ENCODE results near the gene FXYD7.
"Not testable (repeated sequence)": the region's sequence is repeated elsewhere in the genome, so short reads cannot be mapped to it uniquely, and the experiment has no call there.

FXYD7 gene

GRCh38 chr19:35170359-35171061, 27.5 kb downstream of the FXYD7 start:
- Mint-ChIP-seq H3K4me1 (ENCODE audit: low read depth) (peaks cover 52% of the 10 kb centered on the region), H3K27me3 (no peaks in the 10 kb centered on the region), H3K27ac (peak overlapping the region; percentile 6), H3K4me3 (no peak overlapping the region), H3K36me3 (peaks cover 23% of the 10 kb centered on the region), H3K9me3 (ENCODE audit: low read depth) (no peaks in the 10 kb centered on the region)

DNA sequence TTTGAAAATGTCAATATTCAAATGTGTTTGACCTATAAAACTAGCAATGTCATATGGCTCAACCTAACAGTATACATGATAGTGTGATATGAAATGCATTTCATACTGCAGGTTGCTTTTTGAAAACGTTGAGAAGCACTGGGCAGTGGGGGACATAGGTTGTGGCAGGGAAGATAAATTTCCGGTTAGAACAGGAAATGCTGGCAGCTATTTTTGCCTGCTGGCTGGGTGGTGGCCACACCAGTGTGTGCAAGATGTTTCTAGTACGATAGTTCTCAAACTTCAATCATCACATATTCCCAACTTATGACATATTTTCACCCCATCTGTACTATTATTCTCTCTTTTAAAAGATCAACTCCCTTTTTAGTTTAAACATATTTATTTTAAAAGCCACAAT, 28.7 kb downstream of the FXYD7 start:
- no peaks in the 10 kb centered on the region for H3K27me3 Mint-ChIP-seq
- H3K4me3 Mint-ChIP-seq: peak overlapping the region; percentile 20
- peaks cover 51% of the 10 kb centered on the region for H3K4me1 Mint-ChIP-seq (ENCODE audit: low read depth)
- no peaks in the 10 kb centered on the region for H3K9me3 Mint-ChIP-seq (ENCODE audit: low read depth)
- peaks cover 11% of the 10 kb centered on the region for H3K36me3 Mint-ChIP-seq
- H3K27ac Mint-ChIP-seq: peak overlapping the region; percentile 89

GRCh38 chr19:35174226-35174625, 31.2 kb downstream of the FXYD7 start:
- Mint-ChIP-seq H3K9me3 (ENCODE audit: low read depth) (no peaks in the 10 kb centered on the region), H3K36me3 (peaks cover 2% of the 10 kb centered on the region), H3K4me3 (no peak overlapping the region), H3K4me1 (ENCODE audit: low read depth) (peaks cover 50% of the 10 kb centered on the region), H3K27me3 (no peaks in the 10 kb centered on the region), H3K27ac (peak overlapping the region; percentile 58)

- Mint-ChIP-seq H3K9me3 (ENCODE audit: low read depth) (no peaks in the 10 kb centered on the region), H3K27me3 (no peaks in the 10 kb centered on the region), H3K4me1 (ENCODE audit: low read depth) (peaks cover 57% of the 10 kb centered on the region), H3K36me3 (peaks cover 2% of the 10 kb centered on the region), H3K27ac (peak overlapping the region; percentile 54), H3K4me3 (no peak overlapping the region)
Measured at GRCh38 chr19:35176181-35176570, 33.1 kb downstream of the FXYD7 start.

DNA sequence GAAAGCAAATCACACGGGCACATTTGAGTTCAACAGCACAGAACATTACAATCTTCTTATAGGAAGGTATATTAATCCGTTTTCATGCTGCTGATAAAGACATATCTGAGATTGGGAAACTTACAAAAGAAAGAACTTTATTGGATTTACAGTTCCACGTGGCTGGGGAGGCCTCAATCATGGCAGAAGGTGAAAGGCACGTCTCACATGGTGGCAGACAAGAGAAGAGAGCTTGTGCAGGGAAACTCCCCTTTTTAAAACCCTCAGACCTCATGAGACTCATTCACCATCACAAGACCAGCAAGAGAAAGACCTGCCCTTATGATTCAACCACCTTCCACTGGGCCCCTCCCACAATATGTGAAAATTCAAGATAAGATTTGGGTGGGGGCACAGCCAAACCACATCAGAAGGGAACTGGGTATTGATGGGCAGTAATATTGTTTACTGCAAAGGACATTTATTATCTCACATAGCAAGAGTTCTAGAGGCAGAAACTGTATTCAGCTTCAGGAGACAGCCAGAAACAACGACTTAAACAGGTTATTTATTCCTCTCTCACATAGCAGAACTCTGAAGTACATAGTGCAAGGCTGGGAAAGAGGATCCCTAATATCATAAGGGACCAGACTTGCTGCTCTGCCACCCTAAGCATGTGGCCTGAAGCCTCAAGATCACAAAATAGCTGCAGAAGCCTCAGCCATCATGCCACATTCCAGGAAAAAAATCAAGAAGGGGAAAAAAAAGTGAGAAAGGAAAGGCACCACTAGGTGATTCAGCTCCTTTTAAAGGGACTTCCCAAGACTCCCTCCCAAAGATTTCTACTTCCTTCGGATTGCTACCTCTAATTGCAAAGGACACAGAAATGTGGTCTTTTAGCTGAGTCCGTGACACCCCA, 34.6 kb downstream of the FXYD7 start:
- H3K4me1 Mint-ChIP-seq (ENCODE audit: low read depth): peaks cover 50% of the 10 kb centered on the region
- no peak overlapping the region for H3K27ac Mint-ChIP-seq
- no peak overlapping the region for H3K4me3 Mint-ChIP-seq
- no peaks in the 10 kb centered on the region for H3K27me3 Mint-ChIP-seq
- H3K9me3 Mint-ChIP-seq (ENCODE audit: low read depth): no peaks in the 10 kb centered on the region
- no peaks in the 10 kb centered on the region for H3K36me3 Mint-ChIP-seq

GRCh38 chr19:35178701-35179100, 35.6 kb downstream of the FXYD7 start:
- Mint-ChIP-seq H3K27me3 (no peaks in the 10 kb centered on the region), H3K4me1 (ENCODE audit: low read depth) (peaks cover 44% of the 10 kb centered on the region), H3K9me3 (ENCODE audit: low read depth) (no peaks in the 10 kb centered on the region)

GRCh38 chr19:35179830-35180229, 36.8 kb downstream of the FXYD7 start:
- peaks cover 45% of the 10 kb centered on the region for H3K4me1 Mint-ChIP-seq (ENCODE audit: low read depth)
- H3K27me3 Mint-ChIP-seq: no peaks in the 10 kb centered on the region
- H3K27ac Mint-ChIP-seq: peak overlapping the region; percentile 13
- H3K9me3 Mint-ChIP-seq (ENCODE audit: low read depth): peaks cover 3% of the 10 kb centered on the region
- no peak overlapping the region for H3K4me3 Mint-ChIP-seq
- no peaks in the 10 kb centered on the region for H3K36me3 Mint-ChIP-seq

More at GRCh38 chr19:35178701-35179100, 35.6 kb downstream of the FXYD7 start:
- Mint-ChIP-seq H3K27ac (no peak overlapping the region), H3K4me3 (no peak overlapping the region), H3K36me3 (no peaks in the 10 kb centered on the region)

DNA sequence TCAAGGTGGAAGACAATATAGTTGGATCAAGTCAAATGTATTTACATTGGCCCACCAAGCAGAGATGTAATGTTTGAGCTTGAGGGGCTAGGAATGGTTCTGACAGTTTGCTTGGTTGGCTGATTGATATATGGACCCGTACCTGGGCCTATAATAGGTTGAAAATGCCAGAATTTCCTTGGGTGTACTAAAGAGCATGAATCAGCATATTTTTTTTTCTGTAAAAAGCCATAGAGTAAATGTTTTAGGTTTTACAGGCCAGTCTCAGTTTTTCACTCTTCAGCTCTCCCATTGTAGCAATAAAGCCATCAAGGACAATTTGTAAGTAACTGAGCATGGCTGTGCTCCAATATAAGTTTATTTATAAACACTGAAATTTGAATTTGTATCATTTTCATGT, 38.3 kb downstream of the FXYD7 start:
- H3K27ac Mint-ChIP-seq: no peak overlapping the region
- H3K9me3 Mint-ChIP-seq (ENCODE audit: low read depth): peaks cover 3% of the 10 kb centered on the region
- H3K36me3 Mint-ChIP-seq: no peaks in the 10 kb centered on the region
- peaks cover 39% of the 10 kb centered on the region for H3K4me1 Mint-ChIP-seq (ENCODE audit: low read depth)
- no peak overlapping the region for H3K4me3 Mint-ChIP-seq
- no peaks in the 10 kb centered on the region for H3K27me3 Mint-ChIP-seq

GRCh38 chr19:35184267-35184666, 41.2 kb downstream of the FXYD7 start:
- Mint-ChIP-seq H3K4me3 (no peak overlapping the region), H3K27ac (no peak overlapping the region), H3K27me3 (no peaks in the 10 kb centered on the region), H3K36me3 (peaks cover 4% of the 10 kb centered on the region), H3K4me1 (ENCODE audit: low read depth) (peaks cover 23% of the 10 kb centered on the region), H3K9me3 (ENCODE audit: low read depth) (peaks cover 3% of the 10 kb centered on the region)

- Mint-ChIP-seq H3K9me3 (ENCODE audit: low read depth) (peaks cover 3% of the 10 kb centered on the region), H3K27me3 (no peaks in the 10 kb centered on the region), H3K36me3 (peaks cover 4% of the 10 kb centered on the region), H3K27ac (no peak overlapping the region), H3K4me1 (ENCODE audit: low read depth) (peaks cover 18% of the 10 kb centered on the region), H3K4me3 (no peak overlapping the region)
Measured at GRCh38 chr19:35184884-35185283, 41.8 kb downstream of the FXYD7 start.

- Mint-ChIP-seq H3K36me3 (no peaks in the 10 kb centered on the region), H3K9me3 (ENCODE audit: low read depth) (no peaks in the 10 kb centered on the region), H3K4me3 (no peak overlapping the region), H3K27me3 (no peaks in the 10 kb centered on the region), H3K27ac (peak overlapping the region; percentile 17), H3K4me1 (ENCODE audit: low read depth) (peaks cover 17% of the 10 kb centered on the region)
Measured at GRCh38 chr19:35194012-35194984, 51.2 kb downstream of the FXYD7 start.

DNA sequence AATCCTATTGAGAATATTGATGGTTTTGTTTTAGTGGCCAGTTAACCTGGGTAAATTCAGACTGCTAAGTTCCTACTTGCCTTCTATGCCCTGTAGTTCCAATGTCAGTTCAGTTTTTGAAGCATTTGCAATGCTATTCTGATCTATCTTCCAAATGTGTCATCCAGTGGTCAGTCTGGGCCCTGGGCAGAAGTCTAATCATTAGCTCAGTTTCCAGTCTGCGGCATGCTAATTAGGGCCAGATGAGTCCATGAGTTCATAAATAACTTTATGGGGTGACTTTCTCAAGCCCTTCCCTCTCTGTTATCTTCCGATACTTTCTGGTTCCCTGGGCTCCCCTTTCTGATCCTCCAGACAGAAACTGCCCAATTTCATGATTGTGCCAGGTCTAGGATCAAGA, 52.8 kb downstream of the FXYD7 start:
- Mint-ChIP-seq H3K36me3 (no peaks in the 10 kb centered on the region), H3K27me3 (no peaks in the 10 kb centered on the region), H3K27ac (peak overlapping the region; percentile 5), H3K4me3 (no peak overlapping the region), H3K9me3 (ENCODE audit: low read depth) (no peaks in the 10 kb centered on the region), H3K4me1 (ENCODE audit: low read depth) (peaks cover 19% of the 10 kb centered on the region)

- H3K4me1 Mint-ChIP-seq (ENCODE audit: low read depth): peaks cover 27% of the 10 kb centered on the region
- H3K27me3 Mint-ChIP-seq; H3K36me3 Mint-ChIP-seq; H3K27ac Mint-ChIP-seq; H3K4me3 Mint-ChIP-seq; H3K9me3 Mint-ChIP-seq (ENCODE audit: low read depth): not testable (repeated sequence)
Measured at GRCh38 chr19:35196861-35197260, 53.8 kb downstream of the FXYD7 start.

DNA sequence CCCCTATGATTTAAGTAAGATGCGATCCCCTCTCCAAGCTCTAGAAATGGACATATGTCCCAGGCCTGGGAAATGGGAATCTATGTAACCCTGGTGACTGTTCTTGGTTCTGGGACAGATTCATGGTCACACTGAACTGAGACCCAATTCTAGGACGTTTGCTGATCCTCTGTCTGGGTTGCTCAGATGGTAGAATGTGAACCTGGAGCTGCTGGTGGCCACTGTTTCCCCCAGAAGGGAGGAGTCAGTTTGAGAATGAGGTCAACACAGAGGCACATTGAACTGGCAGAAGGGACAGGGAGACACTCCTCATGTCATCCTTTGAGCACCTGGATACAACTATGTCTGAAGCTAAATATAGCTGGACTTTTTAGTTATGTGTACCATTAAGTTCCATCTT, 56.4 kb downstream of the FXYD7 start:
- no peak overlapping the region for H3K4me3 Mint-ChIP-seq
- H3K9me3 Mint-ChIP-seq (ENCODE audit: low read depth): no peaks in the 10 kb centered on the region
- H3K27ac Mint-ChIP-seq: no peak overlapping the region
- no peaks in the 10 kb centered on the region for H3K36me3 Mint-ChIP-seq
- H3K4me1 Mint-ChIP-seq (ENCODE audit: low read depth): peaks cover 48% of the 10 kb centered on the region
- no peaks in the 10 kb centered on the region for H3K27me3 Mint-ChIP-seq
